ENCODE data around the gene CRYGD. TPM values are rescaled to one million over a fixed set of nuclear protein-coding genes. Genes with fewer than 3 reads are reported as not detected.
A peak's percentile ranks its signal among the peaks of the same experiment; 100 is the strongest.

CRYGD gene
- total RNA-seq, 1 experiment from 2014 or later, result not detected

DNA sequence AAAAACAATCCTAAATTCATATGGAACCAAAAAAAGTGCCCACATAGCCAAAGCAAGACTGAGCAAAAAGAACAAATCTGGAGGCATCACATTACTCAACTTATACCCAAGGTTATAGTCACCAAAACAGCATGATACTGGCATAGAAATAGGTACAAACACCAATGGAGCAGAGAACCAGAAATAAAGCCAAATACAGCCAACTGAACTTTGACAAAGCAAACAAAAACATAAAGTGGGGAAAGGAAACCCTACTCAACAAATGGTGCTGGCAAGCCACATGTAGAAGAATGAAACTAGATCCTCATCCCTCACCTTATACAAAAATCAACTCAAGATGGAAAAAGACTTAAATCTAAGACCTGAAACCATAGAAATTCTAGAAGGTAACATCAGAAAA lies 40.5 kb downstream of the CRYGD start:
- DNase-seq (ENCODE audit: low spot score), result no peak

- no peak for DNase-seq (ENCODE audit: low spot score)
Observed at GRCh38 chr2:208077276-208077675, 47.0 kb downstream of the CRYGD start.

DNA sequence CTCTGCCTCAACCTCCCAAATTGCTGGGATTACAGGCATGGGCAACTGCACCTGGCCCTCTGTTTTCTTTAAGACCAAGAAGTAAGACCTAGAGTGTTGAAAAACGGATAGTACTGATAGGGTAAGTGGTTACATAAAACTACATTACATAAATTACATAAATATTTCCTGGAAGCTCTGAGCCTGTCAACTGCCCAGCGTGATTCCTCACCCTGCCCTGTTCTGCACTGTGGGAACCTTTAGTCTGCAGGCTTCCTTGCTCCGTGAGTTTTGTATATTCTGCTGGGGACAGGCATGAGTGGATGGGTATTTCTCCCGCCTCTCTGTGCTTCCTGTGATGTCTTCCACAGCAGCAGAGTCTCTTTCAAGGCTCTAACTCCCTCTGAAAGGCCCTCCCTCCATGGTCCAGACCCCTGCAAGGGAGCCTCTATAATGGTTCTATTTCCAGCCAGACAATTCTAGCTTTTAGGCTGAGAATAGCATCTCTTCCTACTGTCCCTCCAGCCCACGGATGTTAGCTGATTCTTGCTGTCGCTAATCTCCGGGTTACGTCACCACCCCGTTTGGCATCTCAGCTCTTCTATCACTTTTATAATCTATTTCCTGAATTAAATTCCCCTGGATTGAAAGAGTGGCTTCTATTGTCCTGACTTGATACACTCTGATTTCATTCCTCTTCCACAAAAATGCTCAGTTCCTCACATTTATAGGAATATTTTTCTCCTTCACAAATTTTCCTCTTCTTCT lies 49.5 kb downstream of the CRYGD start:
- no peak for DNase-seq (ENCODE audit: low spot score)

- DNase-seq (ENCODE audit: low spot score), result peak; percentile 81
Observed at GRCh38 chr2:208072250-208072892, 52.0 kb downstream of the CRYGD start.

Other genes with a start within 250 kb of the CRYGD start
- gene PLEKHM3, start 99.0 kb downstream of the CRYGD start, total RNA-seq (2014; rRNA removed; shearing (Covaris generic)), result 4.7 and 9.0 TPM in 2 replicates
- not detected in 2 replicates for gene CRYGC, start 5.3 kb upstream of the CRYGD start, total RNA-seq (2014; rRNA removed; shearing (Covaris generic))
- not detected in 2 replicates for gene CRYGB, start 21.6 kb upstream of the CRYGD start, total RNA-seq (2014; rRNA removed; shearing (Covaris generic))
- not detected in 2 replicates for gene CRYGA, start 39.1 kb upstream of the CRYGD start, total RNA-seq (2014; rRNA removed; shearing (Covaris generic))
- gene C2orf80, start 65.5 kb upstream of the CRYGD start, total RNA-seq (2014; rRNA removed; shearing (Covaris generic)), result not detected in 2 replicates
- 85.9 and 86.5 TPM in 2 replicates for gene IDH1, start 130.5 kb upstream of the CRYGD start, total RNA-seq (2014; rRNA removed; shearing (Covaris generic))
- 7.2 and 10.1 TPM in 2 replicates for gene PIKFYVE, start 141.7 kb upstream of the CRYGD start, total RNA-seq (2014; rRNA removed; shearing (Covaris generic))

Measured in HT-29 (cell line).